ENCODE measurements around the gene PTPRQ. TPM values are rescaled to one million over a fixed set of nuclear protein-coding genes. Genes with fewer than 3 reads are reported as not detected.

Gene PTPRQ
- total RNA-seq, 1 experiment from 2014 or later, result not detected

DNA sequence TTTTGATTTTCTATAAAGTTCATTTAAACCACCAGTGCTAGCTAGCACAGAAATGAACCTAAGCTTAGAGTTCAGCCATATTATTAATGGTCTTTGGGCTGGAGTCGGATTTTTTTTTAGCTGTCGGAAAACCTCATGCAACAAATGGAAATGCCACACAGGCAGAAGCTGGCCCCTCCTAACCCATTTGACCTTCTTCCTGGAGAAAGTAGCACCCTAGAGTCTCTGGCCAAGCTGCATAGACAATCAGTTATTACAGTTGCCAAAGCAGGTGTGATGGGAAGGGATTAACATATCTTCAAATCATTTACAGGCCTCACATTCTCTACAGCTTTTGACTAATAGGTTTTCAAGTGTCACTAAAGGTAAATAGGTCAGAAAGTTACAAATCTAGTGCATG, 49.4 kb downstream of the PTPRQ start:
- Histone ChIP-seq H3K27ac (ENCODE audit: low read length) (no peak overlapping the region), H3K27me3 (ENCODE audit: control insufficient read depth, insufficient read depth, low read length) (no peaks in the 10 kb centered on the region), H3K9me3 (ENCODE audit: control insufficient read depth, insufficient read depth, low read depth, low read length) (no peaks in the 10 kb centered on the region), H3K4me3 (ENCODE audit: low read depth in 2 of 2, low read length in 2 of 2) (no peak overlapping the region), H3K36me3 (ENCODE audit: control insufficient read depth, insufficient read depth, low read length) (no peaks in the 10 kb centered on the region), H3K4me1 (ENCODE audit: control insufficient read depth, insufficient read depth, low read length) (no peaks in the 10 kb centered on the region)
- intact Hi-C loops (cut with micrococcal nuclease; ENCODE audit: unreplicated experiment) (no loop called here), in situ Hi-C loops (cut with HindIII; ENCODE audit: low pct_unique_long_range_greater_than_20kb, low sequenced_read_pairs) (no loop called here)
- ATAC-seq (no peak), DNase-seq (ENCODE audit: low read depth, low spot score) (no peak)
- CTCF ChIA-PET, result no interaction called here
- TF ChIP-seq TCF7L2 (IDR thresholded peaks at IDR 0.05; ENCODE audit: low read depth, low read length) (no peak), POLR2AphosphoS5 (IDR thresholded peaks at IDR 0.05; ENCODE audit: low read depth, low read length) (no peak), SIN3A (IDR thresholded peaks at IDR 0.05; ENCODE audit: borderline replicate concordance, insufficient read depth, low read depth, low read length) (no peak)
- TF ChIP-seq, protein P1, sequence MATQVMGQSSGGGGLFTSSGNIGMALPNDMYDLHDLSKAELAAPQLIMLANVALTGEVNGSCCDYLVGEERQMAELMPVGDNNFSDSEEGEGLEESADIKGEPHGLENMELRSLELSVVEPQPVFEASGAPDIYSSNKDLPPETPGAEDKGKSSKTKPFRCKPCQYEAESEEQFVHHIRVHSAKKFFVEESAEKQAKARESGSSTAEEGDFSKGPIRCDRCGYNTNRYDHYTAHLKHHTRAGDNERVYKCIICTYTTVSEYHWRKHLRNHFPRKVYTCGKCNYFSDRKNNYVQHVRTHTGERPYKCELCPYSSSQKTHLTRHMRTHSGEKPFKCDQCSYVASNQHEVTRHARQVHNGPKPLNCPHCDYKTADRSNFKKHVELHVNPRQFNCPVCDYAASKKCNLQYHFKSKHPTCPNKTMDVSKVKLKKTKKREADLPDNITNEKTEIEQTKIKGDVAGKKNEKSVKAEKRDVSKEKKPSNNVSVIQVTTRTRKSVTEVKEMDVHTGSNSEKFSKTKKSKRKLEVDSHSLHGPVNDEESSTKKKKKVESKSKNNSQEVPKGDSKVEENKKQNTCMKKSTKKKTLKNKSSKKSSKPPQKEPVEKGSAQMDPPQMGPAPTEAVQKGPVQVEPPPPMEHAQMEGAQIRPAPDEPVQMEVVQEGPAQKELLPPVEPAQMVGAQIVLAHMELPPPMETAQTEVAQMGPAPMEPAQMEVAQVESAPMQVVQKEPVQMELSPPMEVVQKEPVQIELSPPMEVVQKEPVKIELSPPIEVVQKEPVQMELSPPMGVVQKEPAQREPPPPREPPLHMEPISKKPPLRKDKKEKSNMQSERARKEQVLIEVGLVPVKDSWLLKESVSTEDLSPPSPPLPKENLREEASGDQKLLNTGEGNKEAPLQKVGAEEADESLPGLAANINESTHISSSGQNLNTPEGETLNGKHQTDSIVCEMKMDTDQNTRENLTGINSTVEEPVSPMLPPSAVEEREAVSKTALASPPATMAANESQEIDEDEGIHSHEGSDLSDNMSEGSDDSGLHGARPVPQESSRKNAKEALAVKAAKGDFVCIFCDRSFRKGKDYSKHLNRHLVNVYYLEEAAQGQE (IDR thresholded peaks at IDR 0.05; ENCODE audit: insufficient read depth in 1 of 2, low read depth in 2 of 2, low read length in 1 of 2), result no peak
- no TSS peak for BruUV-seq (replicated peaks)
- POLR2A ChIA-PET, result no interaction called here

DNA sequence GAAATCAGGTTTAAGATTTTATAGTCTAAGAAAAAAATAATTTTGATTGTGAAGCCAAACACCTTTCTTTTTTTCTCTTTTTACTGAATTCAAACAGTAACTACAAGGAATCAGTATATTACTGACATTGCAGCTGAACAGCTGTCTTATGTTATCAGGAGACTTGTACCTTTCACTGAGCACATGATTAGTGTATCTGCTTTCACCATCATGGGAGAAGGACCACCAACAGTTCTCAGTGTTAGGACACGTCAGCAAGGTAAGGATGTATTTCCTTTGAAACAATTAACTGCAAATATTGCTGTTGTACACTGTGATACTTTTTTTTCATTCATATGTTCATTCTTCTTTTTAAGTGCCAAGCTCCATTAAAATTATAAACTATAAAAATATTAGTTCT, 50.8 kb downstream of the PTPRQ start:
- ATAC-seq (no peak), DNase-seq (ENCODE audit: low read depth, low spot score) (no peak)
- in situ Hi-C loops (cut with HindIII; ENCODE audit: low pct_unique_long_range_greater_than_20kb, low sequenced_read_pairs) (no loop called here), intact Hi-C loops (cut with micrococcal nuclease; ENCODE audit: unreplicated experiment) (no loop called here)
- Histone ChIP-seq H3K4me1 (ENCODE audit: control insufficient read depth, insufficient read depth, low read length) (no peaks in the 10 kb centered on the region), H3K9me3 (ENCODE audit: control insufficient read depth, insufficient read depth, low read depth, low read length) (no peaks in the 10 kb centered on the region), H3K27me3 (ENCODE audit: control insufficient read depth, insufficient read depth, low read length) (no peaks in the 10 kb centered on the region), H3K27ac (ENCODE audit: low read length) (no peak overlapping the region), H3K4me3 (ENCODE audit: low read depth in 2 of 2, low read length in 2 of 2) (no peak overlapping the region), H3K36me3 (ENCODE audit: control insufficient read depth, insufficient read depth, low read length) (no peaks in the 10 kb centered on the region)
- ChIA-PET POLR2A (no interaction called here), CTCF (no interaction called here)
- no peak for TF ChIP-seq POLR2AphosphoS5 (IDR thresholded peaks at IDR 0.05; ENCODE audit: low read depth, low read length)
- no peak for TF ChIP-seq SIN3A (IDR thresholded peaks at IDR 0.05; ENCODE audit: borderline replicate concordance, insufficient read depth, low read depth, low read length)
- TF ChIP-seq, protein P2, sequence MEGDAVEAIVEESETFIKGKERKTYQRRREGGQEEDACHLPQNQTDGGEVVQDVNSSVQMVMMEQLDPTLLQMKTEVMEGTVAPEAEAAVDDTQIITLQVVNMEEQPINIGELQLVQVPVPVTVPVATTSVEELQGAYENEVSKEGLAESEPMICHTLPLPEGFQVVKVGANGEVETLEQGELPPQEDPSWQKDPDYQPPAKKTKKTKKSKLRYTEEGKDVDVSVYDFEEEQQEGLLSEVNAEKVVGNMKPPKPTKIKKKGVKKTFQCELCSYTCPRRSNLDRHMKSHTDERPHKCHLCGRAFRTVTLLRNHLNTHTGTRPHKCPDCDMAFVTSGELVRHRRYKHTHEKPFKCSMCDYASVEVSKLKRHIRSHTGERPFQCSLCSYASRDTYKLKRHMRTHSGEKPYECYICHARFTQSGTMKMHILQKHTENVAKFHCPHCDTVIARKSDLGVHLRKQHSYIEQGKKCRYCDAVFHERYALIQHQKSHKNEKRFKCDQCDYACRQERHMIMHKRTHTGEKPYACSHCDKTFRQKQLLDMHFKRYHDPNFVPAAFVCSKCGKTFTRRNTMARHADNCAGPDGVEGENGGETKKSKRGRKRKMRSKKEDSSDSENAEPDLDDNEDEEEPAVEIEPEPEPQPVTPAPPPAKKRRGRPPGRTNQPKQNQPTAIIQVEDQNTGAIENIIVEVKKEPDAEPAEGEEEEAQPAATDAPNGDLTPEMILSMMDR (IDR thresholded peaks at IDR 0.05), result no peak
- TF ChIP-seq, protein P1 (IDR thresholded peaks at IDR 0.05; ENCODE audit: insufficient read depth in 1 of 2, low read depth in 2 of 2, low read length in 1 of 2), result no peak
- BruUV-seq (replicated peaks), result no TSS peak

Measured in Panc1 (cell line).